Stimulated activated CD8-positive, alpha-beta memory T cell treated with anti-CD3 and anti-CD28 coated beads, Interleukin-4, amount 100 ng/mL, for 24 hours (primary cell): Measurements from ENCODE around the gene TCEA2.
"Not testable (repeated sequence)": the region's sequence is repeated elsewhere in the genome, so short reads cannot be mapped to it uniquely, and the experiment has no call there.

Experiments used
- DNase-seq: peaks from one replicate; pipeline ENCODE4 v3.0.0-alpha.2; 2020; ENCODE audit warnings: low read depth

TCEA2 gene

DNA sequence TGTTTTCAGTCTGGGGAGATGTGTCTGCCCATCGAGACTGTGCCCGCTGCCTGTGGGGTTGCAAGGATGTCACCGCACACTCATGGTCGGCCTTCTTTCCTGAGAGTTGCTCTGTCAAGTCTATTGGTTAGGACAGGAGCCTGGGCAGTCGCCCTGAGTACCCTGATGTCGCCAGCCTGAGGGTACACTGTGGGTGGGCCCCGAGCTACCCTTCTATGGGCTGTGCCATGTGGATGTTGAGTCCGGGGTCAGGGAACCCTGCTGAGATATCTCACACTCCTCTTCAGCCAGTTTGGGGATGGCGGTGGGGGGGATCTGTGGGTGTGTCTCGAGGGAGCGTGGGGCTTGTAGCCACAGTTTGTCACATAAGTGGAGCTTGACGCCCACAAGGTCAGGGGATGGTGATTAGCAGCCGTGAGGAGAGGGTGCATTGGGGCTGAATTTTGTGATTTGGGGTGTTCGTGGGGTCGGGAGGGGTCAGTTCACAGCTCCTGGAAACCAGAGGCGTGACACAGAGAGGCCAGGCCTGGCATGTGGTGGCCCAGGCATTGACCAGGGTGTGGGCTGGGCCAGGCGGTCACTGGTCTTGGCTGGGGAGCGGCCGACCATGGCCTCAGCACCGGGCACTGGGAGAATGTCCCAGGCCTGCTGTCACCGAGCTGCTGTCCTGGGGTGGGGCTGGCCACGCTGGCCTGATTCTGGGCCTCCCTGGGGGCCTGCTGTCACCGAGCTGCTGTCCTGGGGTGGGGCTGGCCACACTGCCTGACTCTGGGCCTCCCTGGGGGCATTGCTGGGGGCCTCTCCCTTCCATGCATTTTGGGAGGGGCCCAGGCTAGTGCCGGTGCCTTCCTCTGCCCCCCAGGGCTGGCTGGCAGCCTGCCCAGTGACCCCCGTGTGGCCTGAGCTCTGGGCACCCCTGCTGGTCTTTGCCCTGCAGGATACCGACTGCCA is 46.0 kb downstream of the TCEA2 start:
- DNase-seq = no peak

DNA sequence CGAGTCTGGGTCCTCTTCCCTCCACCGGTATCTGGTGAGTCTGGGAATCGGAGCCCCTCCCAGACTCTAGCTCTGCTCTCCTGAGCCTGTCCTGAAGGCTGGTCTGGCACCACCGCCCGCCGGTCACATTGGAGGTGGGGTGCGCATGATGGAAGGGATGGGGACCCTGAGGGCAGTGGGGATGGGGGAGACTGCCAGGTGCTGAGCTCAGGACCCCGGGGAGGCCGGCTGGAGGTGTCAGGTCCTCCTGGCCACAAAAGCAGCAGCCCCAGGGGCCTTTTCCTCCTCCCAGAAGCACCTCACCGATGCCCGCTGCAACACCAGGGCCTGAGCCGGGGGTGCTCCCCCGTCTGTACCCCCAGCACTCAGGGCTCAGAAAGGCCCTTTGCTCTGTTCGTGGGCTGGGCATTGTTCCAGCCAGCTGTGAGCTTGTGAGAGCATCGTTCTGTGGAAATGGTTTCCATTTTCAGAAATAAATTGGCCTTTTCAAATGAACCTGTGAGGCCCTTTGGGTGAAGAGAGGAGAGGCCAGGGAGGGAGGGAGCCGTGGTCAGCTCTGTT is 46.9 kb downstream of the TCEA2 start:
- no peak for DNase-seq

DNA sequence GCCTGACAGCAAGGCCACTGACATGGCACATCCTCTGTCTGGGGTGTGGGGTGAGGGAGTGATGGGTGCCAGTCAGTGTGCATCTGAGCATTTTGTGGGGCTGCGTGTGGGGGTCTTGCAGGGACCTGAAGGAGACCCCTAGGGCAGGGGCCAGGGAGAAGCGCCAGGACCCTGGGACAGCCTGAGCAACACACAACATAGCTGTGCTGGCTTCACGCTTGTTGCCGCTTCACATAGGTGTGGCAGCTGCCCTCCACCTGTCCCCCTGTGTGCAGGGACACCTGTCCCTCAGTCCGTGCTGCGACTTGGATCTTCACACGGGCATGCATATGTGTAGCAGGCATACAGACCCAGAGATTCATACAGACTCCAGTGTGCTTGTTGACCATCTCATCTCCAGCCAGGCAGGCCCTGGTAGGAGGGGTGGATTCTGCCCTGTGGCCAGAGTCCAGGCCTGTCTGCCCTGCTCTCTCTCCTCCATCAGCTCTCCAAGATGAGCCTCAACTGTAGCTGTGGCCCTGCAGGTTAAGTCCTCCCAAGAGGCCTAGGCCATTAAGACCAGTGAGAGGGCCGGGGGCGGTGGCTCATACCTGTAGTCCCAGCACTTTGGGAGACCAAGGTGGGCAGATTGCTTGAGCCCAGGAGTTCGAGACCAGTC is 47.5 kb downstream of the TCEA2 start:
- no peak for DNase-seq

DNA sequence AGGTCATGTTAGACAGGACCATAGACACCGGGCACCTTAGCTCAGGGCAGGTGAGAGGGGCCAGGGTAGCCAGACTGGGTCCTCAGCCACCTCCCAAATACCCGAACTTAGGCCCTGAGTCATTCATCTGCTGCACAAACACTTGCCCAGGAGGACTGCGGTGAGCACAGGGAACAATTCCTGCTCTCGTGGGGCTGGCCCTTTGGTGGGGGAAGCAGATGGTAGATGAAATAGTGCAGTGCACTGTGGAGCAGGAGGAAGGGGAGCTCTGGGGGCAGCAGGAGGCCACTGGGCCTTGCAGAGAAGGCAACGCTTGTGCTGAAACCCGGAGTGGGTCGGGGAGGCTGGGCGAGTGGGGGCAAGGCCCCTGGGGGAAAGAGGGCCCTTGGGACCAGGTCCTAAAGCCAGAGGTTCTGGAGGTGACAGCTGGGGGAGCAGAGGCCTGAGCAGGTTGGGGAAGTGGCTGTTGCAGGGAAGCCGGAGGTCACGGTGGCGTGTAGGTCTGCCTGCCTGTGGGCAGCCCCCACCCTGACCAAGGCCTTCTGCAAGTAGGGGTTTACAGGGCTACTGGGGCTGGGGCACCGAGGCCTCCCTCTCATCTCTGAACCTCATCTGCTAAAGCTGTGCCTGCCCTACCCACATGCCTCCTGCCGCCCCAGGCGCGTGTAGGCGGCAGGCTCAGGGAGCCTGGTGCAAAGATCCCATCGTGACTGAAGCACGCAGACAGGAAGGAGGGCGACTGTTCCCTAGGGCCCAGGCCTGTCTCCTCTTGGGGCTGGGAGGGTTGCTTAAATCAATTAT is 49.0 kb downstream of the TCEA2 start:
- DNase-seq = no peak

DNA sequence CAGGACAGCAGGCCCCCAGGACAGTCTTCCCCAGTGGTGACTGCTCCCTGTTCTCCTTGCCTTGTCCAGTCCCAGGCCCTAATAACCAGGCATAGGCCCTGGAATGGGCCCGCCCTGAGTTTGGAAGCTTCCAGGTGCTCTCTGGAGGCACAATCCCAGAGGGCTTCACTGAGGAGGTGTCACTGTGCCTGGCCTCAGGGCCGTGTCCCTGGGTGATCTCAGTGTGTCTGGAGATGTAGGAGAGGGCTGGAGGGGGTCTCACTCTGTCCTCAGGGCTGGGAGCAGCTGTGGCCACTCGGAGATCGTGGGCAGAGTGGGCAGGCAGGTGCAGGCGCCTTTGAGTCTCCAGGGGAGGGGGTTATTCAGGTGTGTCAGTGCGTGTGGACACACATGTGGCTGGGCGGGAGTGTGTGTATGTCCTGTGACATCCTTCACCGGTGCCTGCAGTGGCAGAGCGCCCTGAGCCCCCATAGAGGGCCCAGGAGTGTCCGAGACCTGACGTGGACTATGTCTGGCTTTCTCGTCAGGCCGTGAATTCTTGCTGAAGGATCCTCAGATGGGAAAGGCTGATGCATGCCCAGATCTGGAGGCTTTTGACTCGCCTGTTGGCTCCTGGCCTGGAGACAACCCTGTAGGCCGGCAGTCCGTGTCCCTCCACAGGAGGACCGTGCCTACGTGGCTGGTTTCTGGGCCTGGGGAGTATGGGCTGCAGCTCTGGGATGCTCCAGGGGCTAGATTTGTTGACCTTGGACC is 49.9 kb downstream of the TCEA2 start:
- DNase-seq = no peak

DNA sequence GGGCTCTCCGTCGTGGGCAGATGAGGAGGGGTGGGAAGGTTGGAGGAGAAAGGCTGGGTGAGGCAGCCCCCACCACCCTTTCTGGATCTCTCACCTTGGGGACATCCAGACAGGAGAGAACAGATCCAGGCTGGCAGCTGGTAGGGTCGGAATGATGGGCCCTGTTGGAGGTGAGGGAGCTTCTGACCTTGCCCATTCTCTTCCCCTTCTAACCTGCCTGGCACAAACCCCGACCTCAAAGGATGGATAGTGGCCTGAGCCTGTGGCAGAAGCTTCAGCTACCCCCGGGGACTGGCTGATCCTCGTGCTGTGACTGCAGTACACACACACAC is 50.4 kb downstream of the TCEA2 start:
- DNase-seq = no peak

DNA sequence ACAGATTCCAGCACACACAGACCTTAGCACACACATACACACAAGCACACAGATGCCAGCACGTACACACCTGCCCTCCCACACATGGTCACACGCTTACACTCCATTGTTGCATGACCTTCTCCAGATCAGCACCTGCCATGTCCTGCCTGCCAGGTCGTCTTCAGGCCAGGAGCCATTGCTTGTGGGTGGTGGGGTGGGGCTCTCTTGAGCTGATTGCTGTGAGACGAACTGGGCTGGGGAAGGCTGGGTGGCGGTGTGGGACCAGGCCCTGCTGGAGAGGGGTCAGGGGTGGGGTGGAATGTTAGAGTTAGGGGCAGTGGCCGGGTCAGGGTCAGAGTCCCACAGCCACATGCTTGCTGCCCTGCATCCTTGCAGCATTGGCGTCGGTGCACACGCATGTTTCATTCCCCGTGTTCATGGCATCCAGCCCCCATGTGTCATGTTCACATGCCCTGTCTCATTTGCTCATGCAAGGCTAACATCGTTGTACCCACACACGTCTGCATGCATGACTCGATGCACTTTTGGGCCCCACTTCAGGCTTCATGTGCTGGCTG is 50.9 kb downstream of the TCEA2 start:
- no peak for DNase-seq

DNA sequence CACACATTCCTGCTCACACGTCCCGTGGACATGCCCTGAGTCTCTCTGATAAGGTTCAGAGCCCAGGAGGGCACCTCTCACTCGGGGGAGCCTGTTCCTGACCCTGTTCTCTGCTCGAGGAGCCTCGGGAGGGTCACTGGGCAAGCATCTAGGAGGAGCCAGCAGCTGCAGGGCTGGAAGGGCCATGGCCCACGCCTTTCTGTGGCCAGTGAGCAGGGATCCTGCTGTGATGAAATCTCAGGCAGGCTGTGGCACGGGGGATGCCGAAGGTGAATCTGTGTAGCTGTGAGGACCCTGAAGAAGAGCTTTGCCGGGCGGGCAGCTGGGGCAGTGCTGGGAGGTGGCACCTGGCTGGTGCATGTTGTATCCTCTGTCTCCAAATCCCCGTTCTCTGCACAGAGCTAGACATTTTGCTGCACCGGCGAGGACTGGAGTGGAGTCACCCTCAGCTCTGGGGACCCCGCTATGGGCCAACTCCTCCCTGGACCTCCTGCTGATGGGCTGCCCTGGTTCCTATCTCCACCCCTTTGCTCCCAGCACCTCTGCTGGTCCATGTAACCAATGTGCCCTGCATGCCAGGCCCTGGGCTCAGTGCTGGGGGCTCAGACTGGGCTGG is 51.5 kb downstream of the TCEA2 start:
- DNase-seq = no peak

DNA sequence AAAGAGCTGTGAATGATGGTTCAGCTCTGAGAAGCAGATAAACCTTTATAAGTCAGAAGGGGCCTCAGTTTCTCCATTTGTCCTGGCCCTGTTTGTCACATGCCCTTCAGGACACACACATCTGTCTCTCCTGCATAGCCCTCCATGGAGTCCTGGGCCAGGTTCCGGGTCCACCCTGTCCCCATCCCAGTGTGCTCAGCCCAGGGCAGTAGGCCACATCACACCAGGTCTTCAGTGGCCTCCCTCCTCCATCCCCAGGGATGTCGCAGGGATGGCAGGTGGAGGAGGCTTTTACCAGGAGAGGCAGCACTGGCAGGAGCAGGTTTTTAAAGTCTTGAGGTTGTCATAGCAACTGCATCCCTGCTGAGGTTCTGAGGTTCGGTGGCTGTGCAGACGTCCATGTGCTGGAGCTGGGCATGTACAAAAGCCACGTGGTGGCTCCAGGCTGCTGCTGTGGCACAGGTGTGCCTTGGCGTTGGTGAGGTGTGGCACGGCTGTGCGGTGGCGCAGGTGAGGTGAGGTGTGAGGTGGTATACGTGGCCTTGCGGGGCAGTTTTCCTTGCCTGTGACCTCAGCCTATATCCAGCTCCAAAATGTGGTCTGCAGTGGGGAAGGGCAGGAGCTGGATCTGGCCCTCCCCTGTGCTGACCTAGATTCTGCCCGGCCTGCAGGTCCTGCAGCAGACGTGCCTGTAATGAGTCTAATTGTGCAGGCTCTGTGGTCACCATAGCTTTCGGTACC is 52.3 kb downstream of the TCEA2 start:
- DNase-seq = no peak

DNA sequence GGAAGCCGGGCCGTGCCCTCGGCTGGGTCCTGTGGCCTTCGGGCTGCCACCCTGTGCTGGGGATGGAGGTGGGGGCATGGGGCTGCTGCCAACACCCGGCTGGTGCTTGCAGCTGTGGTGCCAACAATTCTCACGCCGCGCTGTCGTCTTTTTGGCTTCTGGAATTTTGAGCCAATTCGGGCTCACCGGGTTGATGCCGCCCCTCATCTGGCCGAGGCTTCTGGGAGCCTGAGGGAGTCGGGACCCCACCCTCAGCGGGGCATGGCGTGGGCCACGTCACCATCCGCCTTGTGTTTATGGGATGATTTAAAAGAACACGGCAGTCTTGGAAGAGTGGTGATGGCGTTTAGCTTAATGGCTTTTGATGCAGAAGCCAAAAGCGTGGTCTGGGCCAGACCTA is 53.0 kb downstream of the TCEA2 start:
- DNase-seq = no peak

DNA sequence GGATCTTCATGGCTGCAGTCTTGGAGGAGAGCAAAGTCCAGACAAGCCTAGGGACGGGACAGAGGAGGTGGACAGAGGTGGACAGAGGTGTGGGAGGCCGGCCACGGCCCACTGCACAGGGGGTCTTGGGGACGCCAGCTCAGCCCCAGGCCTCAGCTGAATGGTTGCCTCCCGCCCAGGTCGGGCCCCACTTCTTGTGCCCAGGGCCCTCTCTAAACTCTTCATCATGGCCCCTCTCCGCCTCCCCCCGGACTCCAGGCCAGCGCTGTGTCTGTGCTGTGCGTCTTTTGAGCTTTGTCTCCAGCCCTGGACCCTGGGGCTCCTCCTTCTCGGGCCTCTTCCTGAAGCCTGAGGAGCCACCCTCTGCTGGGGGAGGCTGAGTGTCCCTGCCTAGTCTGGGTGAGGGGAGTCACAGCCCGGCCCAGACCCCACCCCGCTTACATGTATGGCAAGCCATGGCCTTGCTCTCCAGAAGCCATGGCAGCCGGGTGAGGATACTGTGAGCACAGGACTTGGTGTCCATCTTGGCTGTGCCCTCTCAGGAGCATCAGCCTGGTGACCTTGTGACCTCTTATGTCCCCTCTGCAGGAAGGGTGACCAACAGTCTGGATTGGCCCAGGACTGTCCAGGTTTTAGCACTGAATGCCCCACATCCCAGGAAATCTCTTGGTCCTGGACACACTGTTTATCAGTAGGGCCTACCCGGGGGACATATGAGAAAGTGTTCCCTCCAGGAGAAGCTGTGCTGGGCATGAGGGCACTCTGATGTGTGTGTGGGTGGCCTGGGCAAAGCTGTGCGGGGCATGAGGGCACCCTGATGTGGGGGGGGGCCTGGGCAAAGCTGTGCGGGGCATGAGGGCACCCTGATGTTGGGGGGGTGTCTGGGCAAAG is 53.8 kb downstream of the TCEA2 start:
- DNase-seq = no peak

DNA sequence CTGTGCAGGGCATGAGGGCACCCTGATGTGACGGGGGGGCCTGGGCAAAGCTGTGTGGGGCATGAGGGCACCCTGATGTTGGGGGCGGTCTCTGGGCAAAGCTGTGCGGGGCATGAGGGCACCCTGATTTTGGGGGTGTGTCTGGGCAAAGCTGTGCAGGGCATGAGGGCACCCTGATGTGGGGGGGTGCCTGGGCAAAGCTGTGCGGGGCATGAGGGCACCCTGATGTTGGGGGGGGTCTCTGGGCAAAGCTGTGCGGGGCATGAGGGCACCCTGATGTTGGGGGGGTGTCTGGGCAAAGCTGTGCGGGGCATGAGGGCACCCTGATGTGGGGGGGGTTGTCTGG is 54.4 kb downstream of the TCEA2 start:
- DNase-seq = not testable (repeated sequence)

DNA sequence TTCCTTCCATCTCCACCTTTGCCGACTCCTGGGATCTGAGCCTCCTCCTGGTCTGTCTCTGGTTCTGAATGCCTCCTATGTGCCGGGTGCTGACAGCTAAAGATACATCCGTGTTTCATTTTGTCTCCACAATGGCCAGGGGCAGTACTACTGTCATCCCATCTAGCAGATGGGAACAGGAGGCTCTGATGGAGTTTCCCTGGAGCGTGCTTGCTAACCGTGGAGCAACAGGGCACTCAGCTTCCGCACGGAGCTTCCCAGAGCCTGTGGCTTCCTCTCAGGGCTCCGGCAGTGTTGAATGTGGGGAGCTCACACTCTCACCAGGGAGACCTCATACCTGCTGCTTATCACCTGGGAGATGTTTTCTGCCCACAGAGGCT is 56.3 kb downstream of the TCEA2 start:
- DNase-seq = no peak

DNA sequence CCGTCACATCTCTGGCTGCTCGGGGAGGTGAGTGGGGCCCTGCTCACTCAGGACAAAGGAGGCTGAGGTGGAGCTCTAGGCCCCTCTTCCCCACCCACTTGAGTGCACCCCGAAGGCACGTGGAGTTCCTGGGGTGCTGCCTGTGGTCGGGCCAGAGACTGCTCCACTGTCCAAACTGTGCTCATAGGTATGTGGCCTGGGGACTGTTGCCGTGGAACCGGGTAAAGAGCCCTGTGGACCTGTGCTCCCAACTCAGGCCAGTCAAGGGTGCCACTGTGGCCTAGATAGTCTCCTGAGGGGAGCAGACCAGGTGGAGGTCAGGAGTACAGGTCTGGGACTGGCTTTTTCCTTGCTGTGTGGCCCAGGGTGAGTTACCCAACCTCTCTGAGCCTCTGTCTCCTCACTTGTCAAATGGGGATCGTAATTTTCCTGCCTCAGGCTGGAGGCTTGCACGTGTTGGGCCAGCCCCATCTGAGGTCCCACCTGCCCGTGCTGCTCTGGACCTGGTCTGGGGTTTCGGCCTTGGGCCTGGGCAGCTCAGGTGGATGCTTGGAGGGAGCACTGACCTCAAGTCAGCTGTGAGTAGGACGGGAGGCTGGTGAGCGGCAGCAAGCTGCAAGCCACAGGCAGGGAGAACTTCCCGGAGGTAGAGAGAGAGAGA is 56.8 kb downstream of the TCEA2 start:
- no peak for DNase-seq

DNA sequence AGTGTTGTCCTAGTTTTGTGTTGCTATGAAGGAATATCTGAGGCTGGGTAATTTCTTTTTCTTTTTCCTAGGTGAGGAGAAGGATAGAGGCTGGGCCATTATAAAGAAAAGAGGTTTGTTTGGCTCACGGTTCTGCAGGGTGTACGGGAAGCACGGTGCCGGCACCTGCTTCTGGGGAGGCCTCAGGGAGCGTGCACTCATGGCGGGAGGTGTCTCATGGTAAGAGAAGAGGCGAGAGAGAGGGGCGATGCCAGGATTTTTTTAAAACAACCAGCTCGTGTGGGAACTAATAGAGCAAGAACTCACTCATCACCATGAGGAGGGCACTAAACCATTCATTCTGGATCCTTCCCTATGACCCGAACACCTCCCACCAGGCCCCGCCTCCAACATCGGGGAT is 58.6 kb downstream of the TCEA2 start:
- no peak for DNase-seq
